ENCODE results near the gene SAMD4B.

GRCh38 chr19:39339674-39340073 is 2.5 kb upstream of the SAMD4B start:
- TF ChIP-seq EP300 (IDR thresholded peaks at IDR 0.05) (no peak), POLR2AphosphoS5 (IDR thresholded peaks at IDR 0.05) (no peak)

Measured in stomach (tissue), 4 donors.